Measurements from ENCODE around the gene OR8I2. TPM values are rescaled to one million over a fixed set of nuclear protein-coding genes. Genes with fewer than 3 reads are reported as not detected.

Gene OR8I2
- total RNA-seq, 1 experiment from 2014 or later: not detected

DNA sequence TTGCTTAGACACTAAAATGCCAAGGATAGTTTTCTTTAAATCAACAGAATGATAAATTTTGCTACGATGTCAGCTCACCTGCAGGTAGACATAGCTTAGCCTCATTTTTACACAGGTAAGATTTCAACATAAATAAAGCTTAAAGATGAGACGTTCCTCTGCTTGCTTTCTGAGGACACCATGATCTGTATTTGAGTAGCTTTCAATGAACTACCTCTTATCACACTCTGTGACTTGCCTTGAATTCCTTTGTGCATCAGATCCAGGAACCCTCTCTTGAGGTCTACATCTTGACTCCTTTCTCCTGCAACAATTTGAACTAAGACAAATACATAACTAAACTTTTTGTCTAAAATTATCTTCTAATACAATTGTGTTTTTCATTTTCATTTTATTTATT lies 26.1 kb upstream of the OR8I2 start:
- Histone ChIP-seq H3K9me3 (ENCODE audit: control insufficient read depth in 1 of 2, insufficient read depth in 1 of 2, low read depth in 1 of 2, low read length in 2 of 2) (peaks cover 3 to 11% of the 10 kb centered on the region in 2 experiments; a peak in 2 of 4 replicates), H4K20me1 (ENCODE audit: insufficient read depth) (no peaks in the 10 kb centered on the region), H3K36me3 (ENCODE audit: control insufficient read depth in 1 of 2, insufficient read depth in 2 of 2, low read length in 2 of 2) (no peaks in the 10 kb centered on the region), H3K4me2 (ENCODE audit: low read length) (no peak overlapping the region), H3K9me2 (ENCODE audit: insufficient read depth) (no peaks in the 10 kb centered on the region), H3K4me1 (ENCODE audit: control insufficient read depth in 1 of 2, insufficient read depth in 2 of 2, low read length in 2 of 2) (no peaks in the 10 kb centered on the region), H2AFZ (ENCODE audit: low read depth, low read length, poor library complexity, severe bottlenecking) (no peak overlapping the region), H3K27me3 (ENCODE audit: insufficient read depth, low read length) (no peaks in the 10 kb centered on the region), H3K79me2 (ENCODE audit: insufficient read depth, low read length) (no peaks in the 10 kb centered on the region), H3K9ac (ENCODE audit: low read length) (no peak overlapping the region), H3K4me3 (replicated peaks in 1 of 2; ENCODE audit: low read depth in 1 of 2, low read length in 2 of 2) (no peak overlapping the region), H3K27ac (ENCODE audit: low read depth, low read length) (no peak overlapping the region)
- ChIA-PET RAD21 (ENCODE audit: low non-redundant PET in 1 of 2, low total read pairs in 2 of 2, uncharacterized antibody in 2 of 2, unreplicated experiment in 2 of 2) (no interaction called here), POLR2A (no interaction called here), CTCF (no interaction called here)
- ATAC-seq (no peak), DNase-seq (ENCODE audit: low read depth, low spot score) (no peak)
- BruUV-seq (replicated peaks): no TSS peak
- intact Hi-C loops (cut with micrococcal nuclease): no loop called here
- TF ChIP-seq TCF7L2 (IDR thresholded peaks at IDR 0.05; ENCODE audit: borderline replicate concordance, extremely low read depth, insufficient read depth, insufficient read length): no peak
- TF ChIP-seq, protein P1, sequence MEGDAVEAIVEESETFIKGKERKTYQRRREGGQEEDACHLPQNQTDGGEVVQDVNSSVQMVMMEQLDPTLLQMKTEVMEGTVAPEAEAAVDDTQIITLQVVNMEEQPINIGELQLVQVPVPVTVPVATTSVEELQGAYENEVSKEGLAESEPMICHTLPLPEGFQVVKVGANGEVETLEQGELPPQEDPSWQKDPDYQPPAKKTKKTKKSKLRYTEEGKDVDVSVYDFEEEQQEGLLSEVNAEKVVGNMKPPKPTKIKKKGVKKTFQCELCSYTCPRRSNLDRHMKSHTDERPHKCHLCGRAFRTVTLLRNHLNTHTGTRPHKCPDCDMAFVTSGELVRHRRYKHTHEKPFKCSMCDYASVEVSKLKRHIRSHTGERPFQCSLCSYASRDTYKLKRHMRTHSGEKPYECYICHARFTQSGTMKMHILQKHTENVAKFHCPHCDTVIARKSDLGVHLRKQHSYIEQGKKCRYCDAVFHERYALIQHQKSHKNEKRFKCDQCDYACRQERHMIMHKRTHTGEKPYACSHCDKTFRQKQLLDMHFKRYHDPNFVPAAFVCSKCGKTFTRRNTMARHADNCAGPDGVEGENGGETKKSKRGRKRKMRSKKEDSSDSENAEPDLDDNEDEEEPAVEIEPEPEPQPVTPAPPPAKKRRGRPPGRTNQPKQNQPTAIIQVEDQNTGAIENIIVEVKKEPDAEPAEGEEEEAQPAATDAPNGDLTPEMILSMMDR (IDR thresholded peaks at IDR 0.05 in 2 of 3, conservative IDR thresholded peaks at IDR 0.05 in 1 of 3; ENCODE audit: borderline replicate concordance in 1 of 3, insufficient read depth in 1 of 3, low read depth in 2 of 3, low read length in 2 of 3): no peak
- no peak for TF ChIP-seq EZH2phosphoT487 (IDR thresholded peaks at IDR 0.05; ENCODE audit: borderline replicate concordance)
- TF ChIP-seq POLR2A (IDR thresholded peaks at IDR 0.05; ENCODE audit: borderline replicate concordance, extremely low read depth, insufficient read depth, insufficient read length): no peak
- no peak for TF ChIP-seq EZH2 (IDR thresholded peaks at IDR 0.05)

DNA sequence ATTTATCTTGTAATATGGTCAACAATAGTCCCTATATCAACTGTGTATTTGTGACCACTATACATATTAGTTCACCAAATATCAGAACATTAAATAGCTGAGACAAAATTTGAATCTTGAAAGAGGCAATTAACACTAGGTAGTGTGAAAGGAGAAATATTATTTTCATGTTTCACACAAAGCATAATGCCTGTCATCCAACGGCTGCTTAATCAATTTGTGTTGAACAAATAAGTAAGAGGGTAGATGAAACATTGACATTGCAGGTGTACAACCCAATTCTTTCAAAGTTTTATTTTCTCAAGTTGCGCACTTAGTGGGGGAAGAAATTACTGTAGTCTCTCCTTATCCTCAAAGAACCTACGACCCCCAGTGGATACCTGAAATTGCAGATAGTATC lies 3.4 kb upstream of the OR8I2 start:
- no peaks in the 10 kb centered on the region for H3K79me2 ChIP-seq (ENCODE audit: insufficient read depth, low read length)
- no peaks in the 10 kb centered on the region for H3K36me3 ChIP-seq (ENCODE audit: control insufficient read depth in 1 of 2, insufficient read depth in 2 of 2, low read length in 2 of 2)
- peaks cover 9 to 15% of the 10 kb centered on the region in 2 experiments; a peak in 3 of 4 replicates for H3K9me3 ChIP-seq (ENCODE audit: control insufficient read depth in 1 of 2, insufficient read depth in 1 of 2, low read depth in 1 of 2, low read length in 2 of 2)
- ATAC-seq (no peak), DNase-seq (ENCODE audit: low read depth, low spot score) (no peak)
- no peaks in the 10 kb centered on the region for H4K20me1 ChIP-seq (ENCODE audit: insufficient read depth)
- TF ChIP-seq TCF7L2 (IDR thresholded peaks at IDR 0.05; ENCODE audit: borderline replicate concordance, extremely low read depth, insufficient read depth, insufficient read length) (no peak), ZFX (IDR thresholded peaks at IDR 0.05) (no peak), ZNF274 (IDR thresholded peaks at IDR 0.05; ENCODE audit: low read depth, low read length) (no peak), ELF1 (IDR thresholded peaks at IDR 0.05; ENCODE audit: borderline replicate concordance, low read depth) (no peak), SP1 (IDR thresholded peaks at IDR 0.05; ENCODE audit: low read depth) (no peak), CBX3 (IDR thresholded peaks at IDR 0.05; ENCODE audit: low read depth) (no peak), POLR2AphosphoS5 (IDR thresholded peaks at IDR 0.05; ENCODE audit: low read depth, low read length) (no peak), SRF (IDR thresholded peaks at IDR 0.05; ENCODE audit: low read depth) (no peak), CEBPB (IDR thresholded peaks at IDR 0.05; ENCODE audit: low read depth) (no peak), POLR2A (IDR thresholded peaks at IDR 0.05; ENCODE audit: borderline replicate concordance, extremely low read depth, insufficient read depth, insufficient read length) (no peak)
- BruUV-seq (replicated peaks): no TSS peak
- no peaks in the 10 kb centered on the region for H3K9me2 ChIP-seq (ENCODE audit: insufficient read depth)
- ChIA-PET RAD21 (ENCODE audit: low non-redundant PET in 1 of 2, low total read pairs in 2 of 2, uncharacterized antibody in 2 of 2, unreplicated experiment in 2 of 2) (no interaction called here), CTCF (no interaction called here), POLR2A (no interaction called here)
- H3K9ac ChIP-seq (ENCODE audit: low read length): no peak overlapping the region
- no peaks in the 10 kb centered on the region for H3K27me3 ChIP-seq (ENCODE audit: insufficient read depth, low read length)
- H3K4me1 ChIP-seq (ENCODE audit: control insufficient read depth in 1 of 2, insufficient read depth in 2 of 2, low read length in 2 of 2): no peaks in the 10 kb centered on the region
- intact Hi-C loops (cut with micrococcal nuclease): no loop called here
- H3K27ac ChIP-seq (ENCODE audit: low read depth, low read length): no peak overlapping the region
- H3K4me2 ChIP-seq (ENCODE audit: low read length): no peak overlapping the region
- H2AFZ ChIP-seq (ENCODE audit: low read depth, low read length, poor library complexity, severe bottlenecking): no peak overlapping the region
- no peak overlapping the region for H3K4me3 ChIP-seq (replicated peaks in 1 of 2; ENCODE audit: low read depth in 1 of 2, low read length in 2 of 2)
